ENCODE results near the gene EBI3.

DNA sequence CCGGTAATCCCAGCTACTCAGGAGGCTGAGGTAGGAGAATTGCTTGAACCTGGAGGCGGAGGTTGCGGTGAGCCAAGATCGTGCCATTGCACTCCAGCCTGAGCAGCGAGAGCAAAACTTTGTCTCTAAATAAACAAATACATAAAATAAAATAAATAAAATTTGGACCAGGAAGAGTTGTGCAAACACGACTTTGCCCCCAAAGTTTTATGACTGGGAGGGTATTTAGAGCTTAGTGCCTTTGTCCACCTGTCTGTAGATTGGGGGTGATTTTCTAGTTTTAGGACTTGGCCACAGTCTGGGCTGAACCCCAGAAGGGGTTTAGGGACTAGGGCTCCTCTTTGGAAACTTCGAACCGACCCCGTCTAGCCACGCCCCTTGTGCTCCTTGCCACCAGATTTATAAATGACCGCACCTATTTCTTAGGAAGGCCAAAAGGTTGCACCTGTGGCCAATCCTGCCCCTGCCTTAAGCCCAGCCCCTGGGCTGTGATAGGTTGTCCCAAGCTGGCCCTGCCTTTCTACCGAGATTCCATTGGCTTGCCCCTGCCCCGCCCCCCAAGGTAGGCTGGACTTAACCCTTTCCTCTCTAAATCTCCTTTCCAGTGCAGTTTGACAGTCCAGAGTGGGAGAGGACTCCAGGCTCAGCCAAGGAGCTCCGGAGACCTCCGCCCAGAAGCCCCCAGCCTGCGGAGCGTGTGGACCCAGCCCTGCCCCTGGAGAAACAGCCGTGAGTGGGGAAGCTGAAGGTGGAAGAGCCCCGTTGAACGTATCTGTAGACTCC, 55.0 kb downstream of the EBI3 start:
- TF ChIP-seq ESRRG (CRISPR knock-in tag; IDR thresholded peaks at IDR 0.05), result no peak
- no peak for TF ChIP-seq BACH2 (CRISPR knock-in tag; IDR thresholded peaks at IDR 0.05; ENCODE audit: borderline replicate concordance)
